Transverse colon (tissue), 4 donors: ENCODE data around the gene NUP210. TPM values are rescaled to one million over a fixed set of nuclear protein-coding genes. Genes with fewer than 3 reads are reported as not detected.

Experiments
- DNase-seq: peaks from one replicate; pipeline ENCODE4 v3.0.0-alpha.2; 2019
- H3K27ac ChIP-seq, 4 donors: fragments of 200-600 bp; sonication (generic); 2 replicates each; pipeline ENCODE4 v1.5.1; 2016 to 2018; ENCODE audit warnings: inconsistent platforms in 4 of 4
- H3K27me3 ChIP-seq: fragments of 200-600 bp; sonication (generic); 2 replicates; pipeline ENCODE4 v1.5.1; 2017; ENCODE audit warnings: inconsistent platforms
- H3K36me3 ChIP-seq, 4 donors: fragments of 200-600 bp; sonication (generic); 2 replicates each; pipeline ENCODE4 v1.5.1; 2017 to 2019; ENCODE audit warnings: inconsistent platforms in 4 of 4
- H3K4me1 ChIP-seq, 4 donors: fragments of 200-600 bp; sonication (generic); 2 replicates each; pipeline ENCODE4 v1.5.1; 2017 to 2020; ENCODE audit warnings: inconsistent platforms in 4 of 4
- H3K4me3 ChIP-seq, 4 donors: fragments of 200-600 bp; sonication (generic); 1 replicate in 1 of 4; 2 replicates in 3 of 4; pipeline versions ENCODE4 v1.5.1 to v1.6.1; 2017 to 2019; ENCODE audit warnings: inconsistent platforms in 4 of 4
- H3K9me3 ChIP-seq, 2 donors: fragments of 200-600 bp; sonication (generic); 2 replicates each; pipeline ENCODE4 v1.5.1; 2017 to 2019; ENCODE audit warnings: inconsistent platforms in 2 of 2
- CTCF ChIP-seq, 5 experiments: fragments of 200-600 bp in 3 of 5; fragments of 450-650 bp in 2 of 5; sonication (generic) in 3 of 5; IDR thresholded peaks; 1 replicate in 2 of 5; 2 replicates in 3 of 5; pipeline ENCODE4 v1.5.1; 2016 to 2017; ENCODE audit warnings: antibody characterized with exemption in 5 of 5, inconsistent platforms in 3 of 5, mild to moderate bottlenecking in 2 of 5, moderate library complexity in 1 of 5
- EP300 ChIP-seq: sonication (generic); formaldehyde crosslinking; IDR thresholded peaks from one replicate; pipeline ENCODE4 v1.6.1; 2017; ENCODE audit warnings: antibody characterized with exemption, low read depth
- POLR2A ChIP-seq: fragments of 450-650 bp; IDR thresholded peaks from one replicate; pipeline ENCODE4 v1.6.1; 2016; ENCODE audit warnings: antibody characterized with exemption, mild to moderate bottlenecking, moderate library complexity
- POLR2AphosphoS5 ChIP-seq, 3 donors: sonication (generic); formaldehyde crosslinking; IDR thresholded peaks; one replicate each; pipeline ENCODE4 v1.6.1; 2016; ENCODE audit warnings: antibody characterized with exemption in 3 of 3
- WGBS, 2 donors: methylation state at CpG; one replicate each; pipeline ENCODE4 v1.1.5; 2018; ENCODE audit warnings: low coverage in 1 of 2; 5-methylcytosine and 5-hydroxymethylcytosine counted together
- in situ Hi-C, 4 donors: fragments of 200-750 bp; cut with MboI; loops; one replicate each; pipeline versions ENCODE4 v1.15.0 to v1.15.1; 2017; ENCODE audit warnings: low sequenced_read_pairs in 3 of 4, low pct_ligation_motif_present in 1 of 4, low pct_unique_long_range_greater_than_20kb in 1 of 4
- intact Hi-C: fragments of 100-400 bp; cut with DNase I; formaldehyde crosslinking; loops from one replicate; pipeline ENCODE4 v1.15.1; 2023; ENCODE audit warnings: low total_unique reads
- total RNA-seq, 4 donors: library from RNA; depleted of rRNA; stranded (reverse); fragments of >200 nt; gene quantifications; one replicate each; pipeline ENCODE4 v1.1.0, GENCODE V29; 2016

The NUP210 gene
- total RNA-seq, 4 donors from 2014 or later, result 6.0 to 202 (median 14.6) TPM

GRCh38 chr3:13314877-13315276 lies 105.2 kb downstream of the NUP210 start:
- in situ Hi-C loops, result no loop called here

GRCh38 chr3:13313813-13314212 lies 106.3 kb downstream of the NUP210 start:
- Histone ChIP-seq H3K4me3 (no peak overlapping the region), H3K27me3 (no peaks in the 10 kb centered on the region), H3K27ac (no peak overlapping the region), H3K9me3 (no peaks in the 10 kb centered on the region), H3K4me1 (no peaks in the 10 kb centered on the region), H3K36me3 (no peaks in the 10 kb centered on the region)
- TF ChIP-seq POLR2AphosphoS5 (IDR thresholded peaks at IDR 0.05) (no peak), EP300 (no peak), POLR2A (no peak), CTCF (IDR thresholded peaks at IDR 0.05) (no peak)
- DNase-seq, result no peak
- 80 to 94% methylated on average over 1 to 10 of the region's 10 CpGs for WGBS, 2 donors
- intact Hi-C loops (no loop called here), in situ Hi-C loops (no loop called here)

More at GRCh38 chr3:13314877-13315276, 105.2 kb downstream of the NUP210 start:
- Histone ChIP-seq H3K4me3 (no peak overlapping the region), H3K4me1 (no peaks in the 10 kb centered on the region), H3K9me3 (no peaks in the 10 kb centered on the region), H3K36me3 (no peaks in the 10 kb centered on the region), H3K27me3 (no peaks in the 10 kb centered on the region), H3K27ac (no peak overlapping the region)
- DNase-seq, result no peak
- TF ChIP-seq CTCF (IDR thresholded peaks at IDR 0.05), result no peak
- no peak for TF ChIP-seq EP300
- no peak for TF ChIP-seq POLR2AphosphoS5 (IDR thresholded peaks at IDR 0.05)
- no peak for TF ChIP-seq POLR2A
- 87% methylated on average over 3 of the region's 3 CpGs; no CpG with 5 or more reads in 1 of the 2 donors for WGBS, 2 donors
- intact Hi-C loops, result no loop called here

GRCh38 chr3:13309004-13309403 lies 111.1 kb downstream of the NUP210 start:
- intact Hi-C loops, result no loop called here
- WGBS, 2 donors, result 20 to 72% methylated on average over 1 to 3 of the region's 3 CpGs
- Histone ChIP-seq H3K4me1 (no peaks in the 10 kb centered on the region), H3K36me3 (no peaks in the 10 kb centered on the region), H3K9me3 (no peaks in the 10 kb centered on the region), H3K27me3 (no peaks in the 10 kb centered on the region), H3K27ac (no peak overlapping the region), H3K4me3 (no peak overlapping the region)
- in situ Hi-C loops, result no loop called here
- no peak for DNase-seq
- TF ChIP-seq EP300 (no peak), POLR2A (no peak)

- peak; percentile 31 for DNase-seq
- in situ Hi-C loops (no loop called here), intact Hi-C loops (no loop called here)
- Histone ChIP-seq H3K36me3 (no peaks in the 10 kb centered on the region), H3K4me3 (no peak overlapping the region), H3K27ac (no peak overlapping the region), H3K9me3 (no peaks in the 10 kb centered on the region), H3K4me1 (no peaks in the 10 kb centered on the region), H3K27me3 (no peaks in the 10 kb centered on the region)
- no peak for TF ChIP-seq POLR2AphosphoS5 (IDR thresholded peaks at IDR 0.05)
- TF ChIP-seq CTCF (IDR thresholded peaks at IDR 0.05), result peak; percentile 23 to 43 (median 42)
- 30 to 32% methylated on average over 1 to 6 of the region's 6 CpGs for WGBS, 2 donors
These were observed 111.7 kb downstream of the NUP210 start for GRCh38 chr3:13308380-13308801.

- no peak for DNase-seq
- in situ Hi-C loops, result no loop called here
- 86% methylated on average over 11 of the region's 11 CpGs; no CpG with 5 or more reads in 1 of the 2 donors for WGBS, 2 donors
- Histone ChIP-seq H3K36me3 (no peaks in the 10 kb centered on the region), H3K4me3 (no peak overlapping the region), H3K27ac (no peak overlapping the region), H3K9me3 (no peaks in the 10 kb centered on the region), H3K4me1 (no peaks in the 10 kb centered on the region), H3K27me3 (no peaks in the 10 kb centered on the region)
- intact Hi-C loops, result no loop called here
- TF ChIP-seq POLR2A, result no peak
These were observed 113.1 kb downstream of the NUP210 start for GRCh38 chr3:13307041-13307440.
